ENCODE data around the gene SPATA45. TPM values are rescaled to one million over a fixed set of nuclear protein-coding genes. Genes with fewer than 3 reads are reported as not detected.

The SPATA45 gene
- total RNA-seq, 4 donors from 2014 or later: not detected

GRCh38 chr1:212822956-212823355, 24.5 kb downstream of the SPATA45 start:
- DNase-seq: no peak
- Histone ChIP-seq H3K9me3 (peaks cover 0 to 19% (median 18%) of the 10 kb centered on the region in 3 donors), H3K4me3 (no peak overlapping the region), H3K4me1 (peaks cover 0 to 15% (median 0%) of the 10 kb centered on the region in 3 donors), H3K36me3 (no peaks in the 10 kb centered on the region), H3K27me3 (no peaks in the 10 kb centered on the region), H3K27ac (no peak overlapping the region)
- WGBS, 2 donors: 83 to 100% methylated on average over 2 to 3 of the region's 3 CpGs
- intact Hi-C loops (cut with DNase I): no loop called here
- TF ChIP-seq, protein P1, sequence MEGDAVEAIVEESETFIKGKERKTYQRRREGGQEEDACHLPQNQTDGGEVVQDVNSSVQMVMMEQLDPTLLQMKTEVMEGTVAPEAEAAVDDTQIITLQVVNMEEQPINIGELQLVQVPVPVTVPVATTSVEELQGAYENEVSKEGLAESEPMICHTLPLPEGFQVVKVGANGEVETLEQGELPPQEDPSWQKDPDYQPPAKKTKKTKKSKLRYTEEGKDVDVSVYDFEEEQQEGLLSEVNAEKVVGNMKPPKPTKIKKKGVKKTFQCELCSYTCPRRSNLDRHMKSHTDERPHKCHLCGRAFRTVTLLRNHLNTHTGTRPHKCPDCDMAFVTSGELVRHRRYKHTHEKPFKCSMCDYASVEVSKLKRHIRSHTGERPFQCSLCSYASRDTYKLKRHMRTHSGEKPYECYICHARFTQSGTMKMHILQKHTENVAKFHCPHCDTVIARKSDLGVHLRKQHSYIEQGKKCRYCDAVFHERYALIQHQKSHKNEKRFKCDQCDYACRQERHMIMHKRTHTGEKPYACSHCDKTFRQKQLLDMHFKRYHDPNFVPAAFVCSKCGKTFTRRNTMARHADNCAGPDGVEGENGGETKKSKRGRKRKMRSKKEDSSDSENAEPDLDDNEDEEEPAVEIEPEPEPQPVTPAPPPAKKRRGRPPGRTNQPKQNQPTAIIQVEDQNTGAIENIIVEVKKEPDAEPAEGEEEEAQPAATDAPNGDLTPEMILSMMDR (IDR thresholded peaks at IDR 0.05): no peak
- no peak for TF ChIP-seq POLR2A (IDR thresholded peaks at IDR 0.05)

DNA sequence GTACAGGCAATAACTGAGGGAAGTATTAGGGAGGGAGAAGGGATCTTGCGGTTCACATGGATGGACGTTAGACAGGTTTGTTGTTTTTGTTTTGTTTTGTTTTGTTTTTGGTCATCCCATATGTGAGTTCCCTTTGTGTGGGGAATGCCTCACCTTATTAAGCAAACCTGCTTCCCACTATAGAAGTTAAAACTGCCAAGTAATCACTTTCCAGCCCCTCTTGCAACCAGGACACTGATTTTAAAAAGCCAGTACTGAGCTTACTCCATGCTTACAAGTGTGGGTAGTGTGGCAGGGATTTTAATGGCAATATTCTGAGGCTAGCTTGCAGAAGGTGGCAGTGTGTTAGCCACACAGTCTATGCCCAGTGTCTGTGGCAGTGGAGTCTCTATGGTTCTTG, 26.5 kb downstream of the SPATA45 start:
- peaks cover 0 to 14% (median 13%) of the 10 kb centered on the region in 3 donors for H3K9me3 ChIP-seq
- peaks cover 0 to 15% (median 0%) of the 10 kb centered on the region in 3 donors for H3K4me1 ChIP-seq
- no peaks in the 10 kb centered on the region for H3K27me3 ChIP-seq
- H3K27ac ChIP-seq: no peak overlapping the region
- WGBS, 2 donors: 78 to 82% methylated on average over 2 of the region's 2 CpGs
- TF ChIP-seq POLR2A (IDR thresholded peaks at IDR 0.05): no peak
- TF ChIP-seq, protein P1 (IDR thresholded peaks at IDR 0.05): no peak
- DNase-seq: no peak
- intact Hi-C loops (cut with DNase I): no loop called here
- no peak overlapping the region for H3K4me3 ChIP-seq
- H3K36me3 ChIP-seq: no peaks in the 10 kb centered on the region

DNA sequence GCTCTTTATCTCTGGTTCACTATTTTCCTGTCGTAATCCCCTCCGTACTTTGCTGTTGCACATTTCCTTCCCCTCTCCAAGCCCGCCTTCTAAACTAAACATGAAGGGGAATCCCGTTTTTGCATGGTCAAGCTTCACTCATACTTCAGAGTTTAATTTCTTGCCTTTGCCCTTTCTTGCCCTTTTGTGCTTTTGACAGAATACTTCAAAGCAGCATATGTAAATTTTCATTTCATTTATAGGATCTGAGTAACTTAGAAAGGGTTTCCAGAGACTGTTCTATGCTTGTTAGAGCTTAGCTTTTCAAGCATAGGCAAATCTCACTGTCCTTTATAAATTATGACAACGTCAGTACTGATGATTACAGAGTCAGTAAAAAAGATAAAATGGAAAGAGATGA, 27.7 kb downstream of the SPATA45 start:
- no peak overlapping the region for H3K4me3 ChIP-seq
- H3K27me3 ChIP-seq: no peaks in the 10 kb centered on the region
- no peaks in the 10 kb centered on the region for H3K36me3 ChIP-seq
- DNase-seq: no peak
- peaks cover 0 to 15% (median 0%) of the 10 kb centered on the region in 3 donors for H3K4me1 ChIP-seq
- peaks cover 0 to 1% (median under 1%) of the 10 kb centered on the region in 3 donors for H3K9me3 ChIP-seq
- TF ChIP-seq, protein P1 (IDR thresholded peaks at IDR 0.05): no peak
- TF ChIP-seq POLR2A (IDR thresholded peaks at IDR 0.05): no peak
- no peak overlapping the region for H3K27ac ChIP-seq
- WGBS, 2 donors: 7 to 17% methylated on average over 5 of the region's 5 CpGs
- intact Hi-C loops (cut with DNase I): no loop called here

DNA sequence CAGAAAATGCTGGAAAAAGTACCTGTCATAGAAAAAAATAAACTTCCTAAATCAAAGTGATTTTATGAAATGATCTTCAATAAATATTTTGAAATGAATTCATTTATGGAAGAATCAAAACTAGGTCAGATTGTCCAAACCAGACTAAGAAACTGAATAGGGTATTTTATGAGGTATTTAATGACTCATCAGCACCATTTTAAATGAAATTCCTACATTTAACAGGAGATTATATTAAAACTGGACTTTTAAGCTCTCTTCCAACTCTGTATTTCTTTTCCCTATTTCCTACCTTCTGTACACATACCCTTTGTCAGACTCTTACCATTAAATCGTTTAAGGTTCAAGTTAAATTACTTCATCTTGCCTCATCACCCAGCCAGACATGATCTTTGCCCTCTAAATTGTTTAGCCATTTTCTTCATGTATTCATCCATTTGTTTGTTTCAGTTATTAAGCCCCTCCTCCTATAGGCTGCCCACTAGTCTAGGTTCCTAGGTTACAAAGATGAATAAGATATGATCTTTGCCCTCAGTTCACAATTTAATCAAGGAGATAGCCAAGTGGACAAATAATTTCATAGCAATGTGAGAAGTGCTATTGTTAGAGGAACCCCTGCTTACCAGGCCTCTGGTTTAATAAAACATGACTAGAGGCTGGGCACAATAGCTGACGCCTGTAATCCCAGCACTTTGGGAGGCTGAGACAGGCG, 30.7 kb downstream of the SPATA45 start:
- H3K36me3 ChIP-seq: peaks cover 0 to 14% (median 0%) of the 10 kb centered on the region in 3 donors
- H3K4me3 ChIP-seq: no peak overlapping the region
- intact Hi-C loops (cut with DNase I): no loop called here
- H3K4me1 ChIP-seq: peaks cover 0 to 15% (median 0%) of the 10 kb centered on the region in 3 donors
- no peak for DNase-seq
- TF ChIP-seq POLR2A (IDR thresholded peaks at IDR 0.05): no peak
- TF ChIP-seq, protein P1 (IDR thresholded peaks at IDR 0.05): no peak
- H3K27me3 ChIP-seq: no peaks in the 10 kb centered on the region
- no peak overlapping the region for H3K27ac ChIP-seq
- no peaks in the 10 kb centered on the region for H3K9me3 ChIP-seq
- WGBS, 2 donors: 71 to 75% methylated on average over 3 of the region's 3 CpGs

DNA sequence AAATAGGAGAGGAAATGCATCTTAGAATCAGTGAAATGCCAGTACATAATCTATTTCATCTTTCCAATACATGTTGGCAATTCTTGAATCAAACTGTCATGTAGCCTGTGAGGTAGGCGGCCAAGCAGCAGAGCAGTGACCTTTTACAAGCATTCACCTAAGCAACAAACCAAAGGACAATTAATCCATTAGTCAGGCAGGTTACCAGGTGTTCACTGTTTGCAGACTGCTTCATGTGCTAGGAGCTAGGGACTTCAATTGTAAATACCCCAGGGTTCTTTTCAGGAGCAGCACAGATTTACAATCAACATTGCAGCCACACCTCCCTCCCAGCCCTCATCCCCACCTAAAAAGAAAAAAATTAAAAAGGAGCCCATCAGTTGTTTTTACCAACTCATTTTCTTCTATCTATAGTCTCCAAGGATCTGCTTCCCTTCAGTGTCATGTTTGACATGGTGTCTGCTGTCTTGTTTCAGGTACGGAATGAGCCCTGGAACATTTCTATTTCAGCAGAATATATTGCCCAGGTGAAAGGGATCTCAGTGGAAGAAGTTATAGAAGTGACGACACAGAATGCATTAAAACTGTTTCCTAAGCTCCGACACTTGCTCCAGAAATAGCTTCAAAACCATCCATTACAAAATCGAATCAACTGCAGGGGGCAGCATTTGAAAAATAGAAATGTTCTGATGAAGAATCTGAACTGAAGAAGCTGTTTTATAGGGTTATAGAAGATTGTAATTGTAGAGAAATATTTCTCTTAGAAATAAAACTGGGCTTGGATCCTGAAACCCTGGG, 32.7 kb downstream of the SPATA45 start:
- Histone ChIP-seq H3K9me3 (no peaks in the 10 kb centered on the region), H3K36me3 (peaks cover 0 to 18% (median 0%) of the 10 kb centered on the region in 3 donors), H3K27ac (no peak overlapping the region), H3K27me3 (no peaks in the 10 kb centered on the region), H3K4me3 (no peak overlapping the region), H3K4me1 (peaks cover 0 to 7% (median 0%) of the 10 kb centered on the region in 3 donors)
- no peak for TF ChIP-seq POLR2A (IDR thresholded peaks at IDR 0.05)
- TF ChIP-seq, protein P1 (IDR thresholded peaks at IDR 0.05): peak in 4 of 6 experiments; percentile 4 to 43 (median 24)
- DNase-seq: no peak
- intact Hi-C loops (cut with DNase I): no loop called here
- 50 to 65% methylated on average over 5 of the region's 5 CpGs for WGBS, 2 donors

Measured in esophagus squamous epithelium (tissue), 5 donors.